Measurements from ENCODE around the gene SHLD1. TPM values are rescaled to one million over a fixed set of nuclear protein-coding genes. Genes with fewer than 3 reads are reported as not detected.

The SHLD1 gene
- total and polyA plus RNA-seq, 2 experiments from 2014 or later, result 8.3 to 9.1 TPM

DNA sequence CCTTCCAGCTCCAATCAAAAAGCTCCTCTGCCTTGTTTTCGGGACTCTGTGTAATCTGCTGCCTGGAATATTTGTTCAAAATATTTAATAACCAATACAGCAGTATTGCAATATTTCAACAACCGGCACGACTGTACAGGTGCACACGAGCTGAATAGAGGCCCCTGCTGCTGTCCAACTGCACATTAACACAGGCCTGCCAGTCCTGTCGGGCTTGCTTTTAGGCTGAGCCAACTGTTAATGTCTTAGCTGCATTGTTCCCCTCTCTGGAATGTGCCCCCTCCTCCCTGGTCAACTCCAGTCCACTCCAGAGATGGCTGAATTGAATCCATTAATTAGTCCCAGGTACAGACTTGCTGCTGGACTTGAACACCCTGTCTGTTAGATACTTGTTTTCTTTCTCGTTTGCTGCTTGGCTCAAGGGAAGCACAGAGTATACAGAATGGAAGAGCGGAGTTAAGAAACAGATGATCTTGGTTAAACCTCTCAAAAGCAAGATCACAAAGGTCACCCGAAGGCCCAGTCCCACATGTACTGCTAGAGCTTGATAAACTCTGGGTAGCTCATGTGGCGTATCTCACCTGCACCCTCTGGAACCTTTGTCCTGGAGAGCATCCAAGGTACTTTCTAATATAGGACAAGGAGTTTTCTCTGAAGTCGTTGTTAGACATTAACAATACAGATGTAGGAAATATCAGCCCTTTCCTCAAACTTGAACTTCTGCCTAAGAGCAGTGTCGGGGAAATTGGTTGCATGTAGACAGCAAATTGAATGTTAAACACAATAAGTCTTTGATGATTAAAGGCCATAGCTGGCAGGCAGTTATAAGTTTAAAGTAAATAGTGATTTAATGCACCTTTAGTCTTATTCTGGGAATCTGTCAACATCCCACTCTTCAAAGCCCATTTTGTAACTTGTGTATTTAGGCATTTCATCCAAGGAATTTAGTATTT is 31.9 kb downstream of the SHLD1 start:
- no peaks in the 10 kb centered on the region for H3K36me3 ChIP-seq (replicated peaks; ENCODE audit: insufficient read depth, low read depth)
- no peaks in the 10 kb centered on the region for H3K9me2 ChIP-seq (replicated peaks; ENCODE audit: insufficient read depth)
- 29% methylated on average over 10 of the region's 11 CpGs for WGBS (ENCODE audit: low lambda C conversion rate, missing lambda C conversion rate)
- H3K27ac ChIP-seq, result peak overlapping the region; percentile 77
- H3K4me3 ChIP-seq, result no peak overlapping the region
- no peaks in the 10 kb centered on the region for H3K79me2 ChIP-seq
- H3K27me3 ChIP-seq, result no peaks in the 10 kb centered on the region
- H2AFZ ChIP-seq, result no peak overlapping the region
- no peaks in the 10 kb centered on the region for H4K20me1 ChIP-seq (ENCODE audit: insufficient read depth, poor library complexity, severe bottlenecking)
- TF ChIP-seq CTCF (IDR thresholded peaks at IDR 0.05; ENCODE audit: poor library complexity) (no peak), EZH2phosphoT487 (IDR thresholded peaks at IDR 0.05; ENCODE audit: low read depth, severe bottlenecking, unreplicated experiment) (no peak), EZH2 (IDR thresholded peaks at IDR 0.05; ENCODE audit: borderline replicate concordance) (no peak)
- no peak for DNase-seq (ENCODE audit: low spot score)
- peaks cover 19% of the 10 kb centered on the region for H3K4me1 ChIP-seq (ENCODE audit: insufficient read depth)
- H3K4me2 ChIP-seq, result no peak overlapping the region
- no peaks in the 10 kb centered on the region for H3K9me3 ChIP-seq (ENCODE audit: low read depth)

GRCh38 chr20:5784735-5785134 is 34.5 kb downstream of the SHLD1 start:
- no peaks in the 10 kb centered on the region for H3K36me3 ChIP-seq (replicated peaks; ENCODE audit: insufficient read depth, low read depth)
- H3K4me3 ChIP-seq, result no peak overlapping the region
- no peaks in the 10 kb centered on the region for H3K9me2 ChIP-seq (replicated peaks; ENCODE audit: insufficient read depth)
- peaks cover 19% of the 10 kb centered on the region for H3K4me1 ChIP-seq (ENCODE audit: insufficient read depth)
- no peaks in the 10 kb centered on the region for H3K9me3 ChIP-seq (ENCODE audit: low read depth)
- H4K20me1 ChIP-seq (ENCODE audit: insufficient read depth, poor library complexity, severe bottlenecking), result no peaks in the 10 kb centered on the region
- DNase-seq (ENCODE audit: low spot score), result peak; percentile 59
- H2AFZ ChIP-seq, result no peak overlapping the region
- H3K27me3 ChIP-seq, result no peaks in the 10 kb centered on the region
- TF ChIP-seq EZH2 (IDR thresholded peaks at IDR 0.05; ENCODE audit: borderline replicate concordance) (no peak), CTCF (IDR thresholded peaks at IDR 0.05; ENCODE audit: poor library complexity) (no peak), EZH2phosphoT487 (IDR thresholded peaks at IDR 0.05; ENCODE audit: low read depth, severe bottlenecking, unreplicated experiment) (no peak)
- peak overlapping the region; percentile 89 for H3K27ac ChIP-seq
- no peak overlapping the region for H3K4me2 ChIP-seq
- 68% methylated on average over 8 of the region's 8 CpGs for WGBS (ENCODE audit: low lambda C conversion rate, missing lambda C conversion rate)
- H3K79me2 ChIP-seq, result no peaks in the 10 kb centered on the region

DNA sequence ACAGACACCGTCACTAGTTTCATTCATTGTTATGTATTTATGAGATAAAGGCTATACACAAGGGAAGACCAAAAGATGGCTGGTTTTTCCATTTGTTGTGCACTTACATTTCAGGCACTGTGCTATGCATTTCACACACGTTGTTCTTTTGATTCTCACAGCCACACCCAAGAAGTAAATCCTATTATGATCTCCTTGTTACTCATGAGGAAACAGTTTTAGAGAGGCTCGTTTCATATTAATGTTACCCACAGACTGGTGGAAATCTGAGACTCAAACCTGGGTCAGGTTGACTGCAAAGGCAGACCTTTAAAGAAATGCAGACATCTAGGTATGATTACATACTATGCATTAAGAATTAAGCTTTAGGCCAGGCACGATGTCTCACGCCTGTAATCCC is 34.9 kb downstream of the SHLD1 start:
- H2AFZ ChIP-seq, result no peak overlapping the region
- no peaks in the 10 kb centered on the region for H3K9me2 ChIP-seq (replicated peaks; ENCODE audit: insufficient read depth)
- H3K36me3 ChIP-seq (replicated peaks; ENCODE audit: insufficient read depth, low read depth), result no peaks in the 10 kb centered on the region
- H3K79me2 ChIP-seq, result no peaks in the 10 kb centered on the region
- H3K4me3 ChIP-seq, result no peak overlapping the region
- no peak for DNase-seq (ENCODE audit: low spot score)
- H3K4me1 ChIP-seq (ENCODE audit: insufficient read depth), result peaks cover 19% of the 10 kb centered on the region
- 81% methylated on average over 5 of the region's 5 CpGs for WGBS (ENCODE audit: low lambda C conversion rate, missing lambda C conversion rate)
- TF ChIP-seq EZH2 (IDR thresholded peaks at IDR 0.05; ENCODE audit: borderline replicate concordance), result no peak
- no peak for TF ChIP-seq EZH2phosphoT487 (IDR thresholded peaks at IDR 0.05; ENCODE audit: low read depth, severe bottlenecking, unreplicated experiment)
- TF ChIP-seq CTCF (IDR thresholded peaks at IDR 0.05; ENCODE audit: poor library complexity), result no peak
- no peaks in the 10 kb centered on the region for H4K20me1 ChIP-seq (ENCODE audit: insufficient read depth, poor library complexity, severe bottlenecking)
- H3K9me3 ChIP-seq (ENCODE audit: low read depth), result no peaks in the 10 kb centered on the region
- no peak overlapping the region for H3K4me2 ChIP-seq
- peak overlapping the region; percentile 89 for H3K27ac ChIP-seq
- no peaks in the 10 kb centered on the region for H3K27me3 ChIP-seq
